ENCODE results near the gene C10orf62. TPM values are rescaled to one million over a fixed set of nuclear protein-coding genes. Genes with fewer than 3 reads are reported as not detected.

Gene C10orf62
- total and polyA plus RNA-seq, 2 donors (not counting 3 experiments of a cell fraction or from before 2014, with no cell fraction given) = not detected

DNA sequence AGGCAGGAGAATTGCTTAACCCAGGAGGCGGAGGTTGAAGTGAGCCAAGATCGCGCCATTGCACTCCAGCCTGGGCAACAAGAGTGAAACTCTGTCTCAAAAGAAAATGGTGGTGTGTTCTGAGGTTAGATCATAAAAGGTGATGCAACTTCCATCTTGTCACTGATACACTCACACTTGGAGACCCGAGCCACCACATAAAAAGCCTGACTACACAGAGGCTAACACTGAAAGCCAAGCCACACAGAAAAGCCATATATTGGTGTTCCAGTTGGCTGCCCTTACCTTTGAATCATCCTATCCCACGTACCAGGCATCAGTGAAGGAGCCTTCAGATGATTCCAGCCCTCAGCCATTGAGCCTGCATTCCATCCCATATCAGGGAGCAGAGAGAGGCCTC, 39.8 kb downstream of the C10orf62 start:
- intact Hi-C loops (cut with micrococcal nuclease) = no loop called here
- Histone ChIP-seq H3K27ac (ENCODE audit: insufficient read depth, low read depth, low read length) (no peak overlapping the region), H2AFZ (ENCODE audit: low read depth, low read length) (no peak overlapping the region), H3K9me3 (replicated peaks; ENCODE audit: control insufficient read depth, insufficient read depth, low read length) (no peaks in the 10 kb centered on the region), H3K4me2 (ENCODE audit: insufficient read depth, low read length) (no peak overlapping the region), H3K36me3 (ENCODE audit: control insufficient read depth in 2 of 2, extremely low read depth in 1 of 2, insufficient read depth in 2 of 2, low read length in 2 of 2) (no peaks in the 10 kb centered on the region), H3K4me1 (ENCODE audit: control insufficient read depth, extremely low read depth, insufficient read depth, low read length) (peaks cover 3% of the 10 kb centered on the region), H3K27me3 (ENCODE audit: control insufficient read depth in 2 of 2, insufficient read depth in 2 of 2, low read length in 2 of 2) (no peaks in the 10 kb centered on the region), H4K20me1 (replicated peaks; ENCODE audit: control insufficient read depth, extremely low read depth, insufficient read depth, low read length) (no peaks in the 10 kb centered on the region), H3K79me2 (ENCODE audit: control insufficient read depth, insufficient read depth, low read length) (no peaks in the 10 kb centered on the region), H3K9ac (replicated peaks; ENCODE audit: extremely low read depth, insufficient read depth, low read length) (no peak overlapping the region), H3K4me3 (replicated peaks in 1 of 3; ENCODE audit: insufficient read depth in 1 of 3, low read depth in 1 of 3, low read length in 3 of 3) (no peak overlapping the region), H3K9me1 (replicated peaks; ENCODE audit: control insufficient read depth, extremely low read depth, insufficient read depth, low read length) (no peaks in the 10 kb centered on the region)
- CTCF ChIA-PET = no interaction called here
- POLR2A ChIA-PET = no interaction called here
- no peak for FAIRE-seq
- TF ChIP-seq POLR2AphosphoS5 (IDR thresholded peaks at IDR 0.05; ENCODE audit: insufficient read depth, low read depth, low read length) = no peak
- no peak for TF ChIP-seq MYC (IDR thresholded peaks at IDR 0.05; ENCODE audit: low read depth, low read length)
- no peak for TF ChIP-seq FOS (IDR thresholded peaks at IDR 0.05; ENCODE audit: borderline replicate concordance, insufficient read depth, low read length)
- no peak for TF ChIP-seq EZH2 (IDR thresholded peaks at IDR 0.05; ENCODE audit: borderline replicate concordance, low read depth, low read length, severe bottlenecking)
- TF ChIP-seq, protein P1, sequence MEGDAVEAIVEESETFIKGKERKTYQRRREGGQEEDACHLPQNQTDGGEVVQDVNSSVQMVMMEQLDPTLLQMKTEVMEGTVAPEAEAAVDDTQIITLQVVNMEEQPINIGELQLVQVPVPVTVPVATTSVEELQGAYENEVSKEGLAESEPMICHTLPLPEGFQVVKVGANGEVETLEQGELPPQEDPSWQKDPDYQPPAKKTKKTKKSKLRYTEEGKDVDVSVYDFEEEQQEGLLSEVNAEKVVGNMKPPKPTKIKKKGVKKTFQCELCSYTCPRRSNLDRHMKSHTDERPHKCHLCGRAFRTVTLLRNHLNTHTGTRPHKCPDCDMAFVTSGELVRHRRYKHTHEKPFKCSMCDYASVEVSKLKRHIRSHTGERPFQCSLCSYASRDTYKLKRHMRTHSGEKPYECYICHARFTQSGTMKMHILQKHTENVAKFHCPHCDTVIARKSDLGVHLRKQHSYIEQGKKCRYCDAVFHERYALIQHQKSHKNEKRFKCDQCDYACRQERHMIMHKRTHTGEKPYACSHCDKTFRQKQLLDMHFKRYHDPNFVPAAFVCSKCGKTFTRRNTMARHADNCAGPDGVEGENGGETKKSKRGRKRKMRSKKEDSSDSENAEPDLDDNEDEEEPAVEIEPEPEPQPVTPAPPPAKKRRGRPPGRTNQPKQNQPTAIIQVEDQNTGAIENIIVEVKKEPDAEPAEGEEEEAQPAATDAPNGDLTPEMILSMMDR (IDR thresholded peaks at IDR 0.05; ENCODE audit: extremely low read depth in 1 of 2, insufficient read depth in 1 of 2, low read depth in 1 of 2, low read length in 2 of 2) = no peak
- TF ChIP-seq, protein P2, sequence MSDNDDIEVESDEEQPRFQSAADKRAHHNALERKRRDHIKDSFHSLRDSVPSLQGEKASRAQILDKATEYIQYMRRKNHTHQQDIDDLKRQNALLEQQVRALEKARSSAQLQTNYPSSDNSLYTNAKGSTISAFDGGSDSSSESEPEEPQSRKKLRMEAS (IDR thresholded peaks at IDR 0.05; ENCODE audit: insufficient read depth, insufficient read length) = no peak
- TF ChIP-seq GATA2 (IDR thresholded peaks at IDR 0.05; ENCODE audit: insufficient read depth, insufficient read length, low read depth, low read length) = no peak
- no peak for TF ChIP-seq POLR2A (IDR thresholded peaks at IDR 0.05; ENCODE audit: low read depth, low read length)
- TF ChIP-seq JUN (IDR thresholded peaks at IDR 0.05; ENCODE audit: borderline replicate concordance, insufficient read depth, insufficient read length, low read depth) = no peak
- BruUV-seq (replicated peaks) = no TSS peak
- dilution Hi-C loops (cut with MboI; ENCODE audit: extremely low pct_ligation_motif_present, low sequenced_read_pairs) = no loop called here
- DNase-seq (ENCODE audit: low read depth, low spot score) = no peak

All from endothelial cell of umbilical vein (primary cell).